GM21515 (cell line): ENCODE data around the gene BHLHE23.
A peak's percentile ranks its signal among the peaks of the same experiment; 100 is the strongest.

Experiments
- ATAC-seq: cut with Tn5 transposase; IDR thresholded peaks from one replicate; pipeline ENCODE4 v1.9.1; 2021; ENCODE audit not compliant: unreplicated experiment

Gene BHLHE23

GRCh38 chr20:63009988-63010769 is 3.4 kb upstream of the BHLHE23 start:
- ATAC-seq: peak; percentile 52

- peak; percentile 44 for ATAC-seq
These were observed 2.5 kb upstream of the BHLHE23 start for GRCh38 chr20:63009045-63009961.

GRCh38 chr20:63008541-63009044 is 1.8 kb upstream of the BHLHE23 start:
- no peak for ATAC-seq

GRCh38 chr20:63007646-63008488 is 1.1 kb upstream of the BHLHE23 start:
- no peak for ATAC-seq

- ATAC-seq: no peak
These were observed 539 bp upstream of the BHLHE23 start for GRCh38 chr20:63007360-63007645.

- ATAC-seq: no peak
These were observed 763 bp downstream of the BHLHE23 start for GRCh38 chr20:63005862-63006539.

- no peak for ATAC-seq
These were observed 1.4 kb downstream of the BHLHE23 start for GRCh38 chr20:63005365-63005861.

GRCh38 chr20:63004607-63005364 is 2.0 kb downstream of the BHLHE23 start:
- ATAC-seq: no peak

- ATAC-seq: no peak
These were observed 3.2 kb downstream of the BHLHE23 start for GRCh38 chr20:63003546-63003945.

- ATAC-seq: no peak
These were observed 4.3 kb downstream of the BHLHE23 start for GRCh38 chr20:63002511-63002910.

- ATAC-seq: no peak
These were observed 5.8 kb downstream of the BHLHE23 start for GRCh38 chr20:63000958-63001357.

GRCh38 chr20:63000036-63000435 is 6.7 kb downstream of the BHLHE23 start:
- no peak for ATAC-seq

GRCh38 chr20:62999580-62999979 is 7.2 kb downstream of the BHLHE23 start:
- no peak for ATAC-seq

GRCh38 chr20:62998449-62998848 is 8.3 kb downstream of the BHLHE23 start:
- ATAC-seq: no peak

GRCh38 chr20:62997417-62998035 is 9.2 kb downstream of the BHLHE23 start:
- ATAC-seq: no peak

GRCh38 chr20:62996596-62996982 is 10.2 kb downstream of the BHLHE23 start:
- no peak for ATAC-seq

- ATAC-seq: no peak
These were observed 10.7 kb downstream of the BHLHE23 start for GRCh38 chr20:62995898-62996595.

GRCh38 chr20:62995481-62995880 is 11.3 kb downstream of the BHLHE23 start:
- no peak for ATAC-seq

- ATAC-seq: no peak
These were observed 11.9 kb downstream of the BHLHE23 start for GRCh38 chr20:62994869-62995281.
